ENCODE measurements around the gene PLA2G3.

PLA2G3 gene

GRCh38 chr22:31092161-31092560, 48.1 kb downstream of the PLA2G3 start:
- no peak overlapping the region for H3K4me3 ChIP-seq (ENCODE audit: low read depth, low read length)
- no peak for DNase-seq (ENCODE audit: low read depth)
- TF ChIP-seq, protein P1, sequence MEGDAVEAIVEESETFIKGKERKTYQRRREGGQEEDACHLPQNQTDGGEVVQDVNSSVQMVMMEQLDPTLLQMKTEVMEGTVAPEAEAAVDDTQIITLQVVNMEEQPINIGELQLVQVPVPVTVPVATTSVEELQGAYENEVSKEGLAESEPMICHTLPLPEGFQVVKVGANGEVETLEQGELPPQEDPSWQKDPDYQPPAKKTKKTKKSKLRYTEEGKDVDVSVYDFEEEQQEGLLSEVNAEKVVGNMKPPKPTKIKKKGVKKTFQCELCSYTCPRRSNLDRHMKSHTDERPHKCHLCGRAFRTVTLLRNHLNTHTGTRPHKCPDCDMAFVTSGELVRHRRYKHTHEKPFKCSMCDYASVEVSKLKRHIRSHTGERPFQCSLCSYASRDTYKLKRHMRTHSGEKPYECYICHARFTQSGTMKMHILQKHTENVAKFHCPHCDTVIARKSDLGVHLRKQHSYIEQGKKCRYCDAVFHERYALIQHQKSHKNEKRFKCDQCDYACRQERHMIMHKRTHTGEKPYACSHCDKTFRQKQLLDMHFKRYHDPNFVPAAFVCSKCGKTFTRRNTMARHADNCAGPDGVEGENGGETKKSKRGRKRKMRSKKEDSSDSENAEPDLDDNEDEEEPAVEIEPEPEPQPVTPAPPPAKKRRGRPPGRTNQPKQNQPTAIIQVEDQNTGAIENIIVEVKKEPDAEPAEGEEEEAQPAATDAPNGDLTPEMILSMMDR (IDR thresholded peaks at IDR 0.05; ENCODE audit: control insufficient read depth, extremely low read depth, insufficient read depth): no peak

DNA sequence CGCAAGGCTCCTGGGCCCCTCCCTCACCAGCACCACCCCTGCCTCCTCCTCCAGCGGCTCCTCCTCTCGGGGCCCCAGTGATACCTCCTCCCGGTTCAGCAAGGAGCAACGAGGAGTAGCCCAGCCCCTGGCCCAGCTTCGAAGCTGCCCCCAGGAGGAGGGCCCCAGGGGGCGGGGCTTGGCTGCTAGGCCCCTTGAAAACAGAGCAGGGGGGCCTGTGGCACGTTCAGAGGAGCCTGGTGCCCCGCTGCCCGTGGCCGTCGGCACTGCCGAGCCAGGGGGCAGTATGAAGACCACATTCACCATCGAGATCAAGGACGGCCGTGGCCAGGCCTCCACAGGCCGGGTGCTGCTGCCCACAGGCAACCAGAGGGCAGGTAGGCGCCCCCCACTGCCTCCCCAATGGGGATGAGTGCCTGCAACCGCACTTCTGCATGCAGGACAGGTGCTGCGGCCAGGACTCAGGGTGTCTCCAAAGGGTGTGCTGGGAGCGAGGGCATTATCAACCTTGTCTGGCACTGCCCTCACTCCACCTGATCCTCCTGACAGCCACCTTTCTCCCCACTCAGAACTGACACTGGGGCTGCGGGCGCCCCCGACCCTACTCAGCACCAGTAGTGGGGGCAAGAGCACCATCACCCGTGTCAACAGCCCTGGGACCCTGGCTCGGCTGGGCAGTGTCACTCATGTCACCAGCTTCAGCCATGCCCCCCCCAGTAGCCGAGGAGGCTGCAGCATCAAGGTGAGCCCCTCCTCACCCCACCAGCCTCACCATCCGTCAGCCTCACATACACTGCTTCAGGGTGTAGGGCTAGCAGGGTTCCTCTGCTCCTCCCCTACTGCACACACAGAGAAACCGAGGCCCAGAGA, 49.0 kb downstream of the PLA2G3 start:
- no peak overlapping the region for H3K4me3 ChIP-seq (ENCODE audit: low read depth, low read length)
- no peak for DNase-seq (ENCODE audit: low read depth)
- TF ChIP-seq, protein P1 (IDR thresholded peaks at IDR 0.05; ENCODE audit: control insufficient read depth, extremely low read depth, insufficient read depth): no peak

DNA sequence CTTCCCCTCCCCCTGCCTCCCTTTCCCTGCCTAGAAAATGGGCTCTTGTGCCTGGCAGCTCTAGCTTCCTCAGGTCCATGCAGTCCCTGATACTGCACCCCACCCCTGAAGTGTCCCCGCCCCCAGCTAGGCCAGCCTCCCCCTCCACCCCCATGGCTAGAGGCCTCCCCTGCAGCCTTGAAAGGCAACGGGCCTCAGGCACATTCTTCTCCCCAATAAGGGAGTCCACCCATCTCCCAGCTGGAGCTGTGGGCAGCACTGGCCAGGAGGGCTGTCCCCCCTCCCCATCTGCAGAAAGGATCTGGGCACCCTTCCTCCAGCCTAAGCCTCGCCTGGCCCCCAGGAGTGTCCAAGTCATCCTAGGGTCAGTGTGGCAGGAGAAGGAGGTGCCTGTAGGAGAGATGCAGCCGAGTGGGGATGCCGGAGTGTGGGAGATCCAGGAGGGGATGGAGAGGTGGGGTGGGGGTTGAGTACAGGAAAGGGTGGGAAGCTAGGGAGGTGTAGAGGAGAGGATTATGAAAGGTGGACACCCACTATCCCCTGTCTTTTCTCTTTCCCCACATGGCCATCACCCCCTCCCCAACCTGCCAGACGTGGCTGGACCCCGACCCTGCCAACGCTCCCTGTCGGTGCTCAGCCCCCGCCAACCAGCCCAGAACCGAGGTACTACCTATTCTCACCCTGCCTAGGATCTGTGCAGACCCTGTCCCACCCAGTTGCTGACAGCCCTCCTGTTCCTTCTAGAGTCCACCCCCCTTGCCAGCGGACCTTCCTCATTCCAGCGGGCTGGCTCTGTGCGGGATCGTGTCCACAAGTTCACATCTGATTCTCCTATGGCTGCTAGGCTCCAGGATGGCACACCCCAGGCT, 49.9 kb downstream of the PLA2G3 start:
- no peak overlapping the region for H3K4me3 ChIP-seq (ENCODE audit: low read depth, low read length)
- TF ChIP-seq, protein P1 (IDR thresholded peaks at IDR 0.05; ENCODE audit: control insufficient read depth, extremely low read depth, insufficient read depth): no peak
- no peak for DNase-seq (ENCODE audit: low read depth)

GRCh38 chr22:31089160-31090100, 50.9 kb downstream of the PLA2G3 start:
- DNase-seq (ENCODE audit: low read depth): no peak
- H3K4me3 ChIP-seq (ENCODE audit: low read depth, low read length): no peak overlapping the region
- TF ChIP-seq, protein P1 (IDR thresholded peaks at IDR 0.05; ENCODE audit: control insufficient read depth, extremely low read depth, insufficient read depth): peak; percentile 76

DNA sequence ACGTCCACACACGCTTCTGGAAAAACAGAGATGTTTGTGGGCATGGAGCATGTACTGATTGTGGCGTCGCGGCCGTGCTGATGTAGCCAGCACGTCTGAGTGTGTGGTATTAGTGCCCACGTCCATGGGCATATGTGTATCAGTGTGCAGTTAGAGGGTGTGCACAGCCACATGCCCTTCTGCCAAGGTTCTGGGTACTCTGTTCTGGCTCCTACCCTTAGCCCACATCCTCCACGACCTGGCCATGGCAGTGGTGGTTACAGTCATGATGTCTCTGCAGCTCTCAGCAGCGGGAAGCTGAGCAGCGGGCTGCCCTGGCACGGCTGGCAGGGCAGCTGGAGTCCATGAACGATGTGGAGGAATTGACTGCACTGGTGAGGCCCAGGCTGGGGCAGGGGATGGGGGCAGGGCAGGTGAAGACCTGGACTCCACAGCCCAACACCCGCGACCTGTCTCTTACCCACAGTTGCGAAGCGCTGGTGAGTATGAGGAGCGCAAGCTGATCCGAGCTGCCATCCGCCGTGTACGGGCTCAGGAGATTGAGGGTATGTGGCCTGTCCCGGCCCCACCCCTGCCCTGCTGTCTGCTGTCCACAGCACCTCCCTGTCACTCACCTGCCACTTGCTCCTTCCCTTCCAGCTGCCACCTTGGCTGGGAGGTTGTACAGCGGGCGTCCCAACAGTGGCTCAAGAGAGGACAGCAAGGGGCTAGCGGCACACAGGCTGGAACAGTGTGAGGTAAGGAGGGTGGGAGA, 51.9 kb downstream of the PLA2G3 start:
- DNase-seq (ENCODE audit: low read depth): no peak
- TF ChIP-seq, protein P1 (IDR thresholded peaks at IDR 0.05; ENCODE audit: control insufficient read depth, extremely low read depth, insufficient read depth): no peak
- no peak overlapping the region for H3K4me3 ChIP-seq (ENCODE audit: low read depth, low read length)
